Stimulated activated CD8-positive, alpha-beta memory T cell treated with anti-CD3 and anti-CD28 coated beads, Interleukin-12 subunit alpha, Interleukin-12 subunit beta, amount 100 ng/mL, for 24 hours (primary cell): ENCODE results near the gene MEIOB.
"Not testable (repeated sequence)": the region's sequence is repeated elsewhere in the genome, so short reads cannot be mapped to it uniquely, and the experiment has no call there.

ENCODE experiments used
- DNase-seq: peaks from one replicate; pipeline ENCODE4 v3.0.0-alpha.2; 2020; ENCODE audit errors: extremely low read depth

MEIOB gene

DNA sequence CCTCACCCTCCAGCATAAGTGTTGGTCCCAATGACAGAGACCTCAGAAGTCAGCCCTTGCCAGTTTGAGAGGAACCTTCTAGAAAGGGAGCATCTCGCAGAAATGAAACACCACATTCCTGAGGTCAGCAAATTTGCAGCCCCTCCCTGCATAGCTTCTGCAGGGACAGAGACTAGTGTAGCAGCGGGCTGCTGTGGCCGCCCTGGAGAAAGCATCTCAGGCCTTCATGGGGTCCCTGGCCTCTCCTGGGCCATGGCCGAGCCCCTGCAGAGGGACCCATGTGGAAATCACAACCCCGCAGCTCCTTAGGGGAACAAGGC is 34.8 kb upstream of the MEIOB start:
- no peak for DNase-seq

- DNase-seq, result no peak
Measured at GRCh38 chr16:1906055-1906845, 34.3 kb upstream of the MEIOB start.

- DNase-seq, result no peak
Measured at GRCh38 chr16:1903845-1904840, 32.2 kb upstream of the MEIOB start.

DNA sequence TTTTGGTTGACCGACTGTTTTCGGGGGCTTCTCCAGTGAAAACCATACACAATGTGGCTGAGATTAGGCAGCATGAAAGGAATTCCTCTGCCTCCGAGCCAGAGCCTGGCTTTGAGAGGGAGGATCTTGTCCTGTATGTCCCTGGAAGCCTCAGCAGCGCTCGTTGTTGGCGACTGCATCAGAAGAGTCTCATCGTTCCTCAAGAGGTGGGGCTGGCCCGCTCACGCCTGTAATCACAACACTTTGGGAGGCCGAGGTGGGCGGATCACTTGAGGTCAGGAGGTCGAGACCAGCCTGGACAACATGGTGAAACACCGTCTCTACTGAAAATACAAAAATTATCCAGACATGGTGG is 31.2 kb upstream of the MEIOB start:
- no peak for DNase-seq

DNA sequence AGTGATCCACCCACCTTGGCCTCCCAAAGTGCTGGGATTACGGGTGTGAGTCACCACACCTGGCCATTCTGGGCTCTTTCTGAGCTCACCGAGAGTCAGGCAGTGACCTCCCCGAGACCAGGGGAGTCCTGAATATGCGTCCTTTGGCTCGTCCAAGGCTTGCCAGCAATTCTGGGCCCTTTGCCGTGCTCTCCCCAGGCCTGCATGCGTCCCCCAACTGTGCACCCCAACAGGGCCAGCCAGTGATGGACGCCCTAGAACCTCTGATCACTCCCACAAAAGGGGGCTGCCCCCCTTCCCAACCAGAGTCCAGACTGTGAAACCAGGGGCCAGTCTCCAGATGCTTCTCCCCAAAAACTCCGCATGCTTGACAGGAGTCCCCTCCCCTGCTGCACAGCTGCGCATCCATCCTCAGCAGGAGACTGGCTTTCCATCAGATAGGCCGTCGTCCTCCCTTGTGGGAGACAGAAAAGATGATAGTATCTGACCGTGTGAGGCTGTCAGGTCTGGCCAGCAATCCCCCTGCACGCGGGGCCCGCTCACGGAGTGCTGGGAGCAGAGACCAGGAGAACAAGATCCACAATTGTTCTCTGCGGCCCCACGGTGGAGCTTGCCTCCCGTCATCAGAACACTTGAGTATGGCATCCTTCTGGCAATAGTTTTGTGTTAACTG is 30.7 kb upstream of the MEIOB start:
- DNase-seq, result no peak

GRCh38 chr16:1900452-1900774 is 28.4 kb upstream of the MEIOB start:
- no peak for DNase-seq

DNA sequence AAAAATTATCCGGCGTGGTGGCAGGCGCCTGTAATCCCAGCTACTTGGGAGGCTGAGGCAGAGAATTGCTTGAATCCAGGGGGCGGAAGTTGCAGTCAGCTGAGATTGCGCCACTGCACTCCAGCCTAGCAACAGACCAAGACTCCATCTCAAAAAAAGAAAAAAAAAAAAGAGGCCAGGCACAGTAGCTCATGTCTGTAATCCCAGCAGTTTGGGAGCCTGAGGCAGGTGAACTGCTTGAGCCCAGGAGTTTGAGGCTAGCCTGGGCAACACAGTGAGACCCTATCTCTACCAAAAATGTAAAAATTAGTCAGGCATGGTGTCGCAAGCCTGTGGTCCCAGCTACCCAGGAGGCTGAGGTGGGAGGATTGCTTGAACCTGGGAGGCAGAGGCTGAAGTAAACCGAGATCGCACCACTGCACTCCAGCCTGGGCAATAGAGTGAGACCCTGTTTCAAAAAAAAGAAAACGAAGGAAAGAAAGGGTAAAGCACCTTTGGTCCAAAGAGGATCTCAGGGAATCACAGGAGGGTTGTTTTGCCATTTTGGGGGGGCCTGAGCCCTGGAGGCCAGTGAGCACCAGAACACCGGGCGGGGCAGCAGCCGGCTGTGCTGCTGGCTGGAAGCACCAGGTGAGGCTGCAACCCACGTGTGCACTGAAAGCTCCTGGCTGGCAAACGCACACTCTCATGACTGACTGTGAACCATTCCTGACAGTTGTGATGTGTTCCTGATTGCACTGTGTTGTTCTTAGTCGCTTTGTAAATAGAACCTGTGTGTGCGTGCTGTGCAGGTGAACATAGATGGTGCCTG is 27.9 kb upstream of the MEIOB start:
- no peak for DNase-seq

- DNase-seq, result not testable (repeated sequence)
Measured at GRCh38 chr16:1897692-1898091, 25.7 kb upstream of the MEIOB start.

DNA sequence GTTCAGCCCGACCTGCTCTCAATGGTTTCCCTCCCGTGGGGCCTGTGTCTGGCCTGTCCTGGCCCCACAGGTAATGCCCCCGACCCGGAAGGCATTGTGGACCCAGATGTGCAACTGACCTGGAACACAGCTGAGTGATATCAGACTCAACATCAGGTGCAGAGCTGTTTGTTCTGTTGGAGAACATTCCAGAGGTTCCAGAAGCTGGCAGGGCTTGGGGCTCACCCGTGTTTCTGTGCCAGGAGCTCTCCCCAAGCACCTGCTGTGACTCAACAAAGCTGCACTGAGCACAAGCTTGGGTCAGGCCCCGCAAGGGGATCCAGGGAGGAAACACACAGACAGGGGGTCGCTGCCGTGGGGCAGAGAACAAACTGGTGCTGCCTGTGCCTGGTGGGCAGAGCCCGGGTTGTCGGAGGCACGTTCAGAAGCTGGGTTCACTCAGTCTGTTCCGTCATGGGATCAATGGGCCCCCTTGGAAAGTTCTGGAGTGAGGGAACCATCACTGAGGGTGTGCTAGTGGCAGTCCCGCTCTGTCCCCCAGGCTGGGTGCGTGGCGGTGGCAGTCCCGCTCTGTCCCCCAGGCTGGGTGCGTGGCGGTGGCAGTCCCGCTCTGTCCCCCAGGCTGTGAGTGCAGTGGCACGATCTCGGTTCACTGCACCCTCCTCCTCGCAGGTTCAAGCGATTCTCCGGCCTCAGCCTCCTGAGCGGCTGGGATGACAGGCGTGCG is 24.1 kb upstream of the MEIOB start:
- no peak for DNase-seq

GRCh38 chr16:1895068-1895467 is 23.1 kb upstream of the MEIOB start:
- no peak for DNase-seq

- DNase-seq, result no peak
Measured at GRCh38 chr16:1890708-1891050, 18.7 kb upstream of the MEIOB start.

DNA sequence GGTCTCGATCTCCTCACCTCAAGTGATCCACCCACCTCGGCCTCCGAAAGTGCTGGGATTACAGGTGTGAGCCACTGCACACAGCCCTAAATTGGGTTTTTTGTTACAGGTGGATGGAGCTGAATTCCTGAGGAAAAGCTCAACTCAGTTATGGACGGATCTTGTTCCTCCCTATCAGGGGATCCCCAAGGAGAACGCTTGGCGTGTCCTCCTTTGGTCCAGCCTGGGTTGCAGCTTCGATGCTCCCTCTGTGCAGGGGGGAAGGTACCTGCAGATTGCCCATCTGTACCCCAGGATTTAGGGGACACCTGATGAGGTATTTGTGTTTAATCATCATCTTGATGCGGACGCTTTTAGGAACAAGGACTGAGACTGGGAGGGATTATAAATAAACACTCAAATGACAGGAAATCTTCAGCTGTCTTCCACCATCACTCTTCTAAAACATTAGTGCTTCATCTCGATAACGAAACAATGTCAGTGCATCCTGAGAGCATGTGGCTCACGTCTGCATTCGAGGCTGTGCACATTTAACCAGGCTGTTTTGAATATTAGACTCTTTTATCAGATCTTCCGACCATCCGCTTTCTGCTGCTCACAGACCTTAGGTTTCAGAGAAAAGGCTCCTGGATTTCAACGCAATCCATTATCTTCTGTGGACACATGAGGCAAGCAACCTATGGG is 18.2 kb upstream of the MEIOB start:
- DNase-seq, result no peak

DNA sequence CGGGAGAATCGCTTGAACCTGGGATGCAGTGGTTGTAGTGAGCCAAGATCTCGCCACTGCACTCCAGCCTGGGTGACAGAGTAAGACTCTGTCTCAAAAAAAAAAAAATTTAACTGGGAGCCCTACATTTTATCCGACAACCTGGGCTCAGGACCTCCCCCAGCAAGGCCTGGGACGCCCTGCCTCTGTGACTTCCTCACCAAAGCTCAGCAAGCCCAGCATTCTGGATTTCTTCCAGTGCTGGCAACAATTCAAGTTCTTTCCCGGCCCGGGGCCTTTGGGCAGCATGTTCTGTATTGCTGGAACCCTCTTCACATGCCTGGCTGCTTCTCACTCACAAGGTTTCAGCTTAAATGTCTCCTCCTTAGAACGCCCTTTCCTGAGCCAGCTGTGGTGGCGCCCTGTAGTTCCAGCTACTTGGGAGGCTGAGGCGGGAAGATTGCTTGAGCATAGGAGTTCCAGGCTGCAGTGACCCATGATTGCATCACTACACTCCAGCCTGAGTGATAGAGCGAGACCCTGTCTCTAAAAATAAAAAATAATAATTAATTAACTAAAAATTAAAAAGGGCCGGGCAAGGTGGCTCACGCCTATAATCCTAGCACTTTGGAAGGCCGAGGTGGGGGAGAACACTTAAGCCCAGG is 15.9 kb upstream of the MEIOB start:
- DNase-seq, result no peak

GRCh38 chr16:1884889-1885288 is 12.9 kb upstream of the MEIOB start:
- DNase-seq, result no peak

GRCh38 chr16:1884155-1884760 is 12.3 kb upstream of the MEIOB start:
- no peak for DNase-seq

DNA sequence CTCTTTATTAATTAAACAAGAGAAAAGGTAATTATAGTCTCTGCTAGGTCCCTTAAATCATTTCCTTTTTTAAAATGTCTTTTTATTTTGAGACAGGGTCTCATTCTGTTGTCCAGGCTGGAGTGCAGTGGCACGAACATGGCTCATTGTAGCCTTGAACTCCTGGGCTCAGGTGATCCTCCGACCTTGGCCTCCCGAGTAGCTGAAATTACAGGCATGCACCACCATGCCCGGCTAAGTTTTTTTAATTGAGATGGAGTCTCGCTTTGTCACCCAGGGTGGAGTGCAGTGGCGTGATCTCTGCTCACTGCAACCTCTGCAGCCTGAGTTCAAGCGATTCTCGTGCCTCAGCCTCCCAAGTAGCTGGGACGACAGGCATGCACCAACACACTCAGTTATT is 9.2 kb upstream of the MEIOB start:
- not testable (repeated sequence) for DNase-seq

DNA sequence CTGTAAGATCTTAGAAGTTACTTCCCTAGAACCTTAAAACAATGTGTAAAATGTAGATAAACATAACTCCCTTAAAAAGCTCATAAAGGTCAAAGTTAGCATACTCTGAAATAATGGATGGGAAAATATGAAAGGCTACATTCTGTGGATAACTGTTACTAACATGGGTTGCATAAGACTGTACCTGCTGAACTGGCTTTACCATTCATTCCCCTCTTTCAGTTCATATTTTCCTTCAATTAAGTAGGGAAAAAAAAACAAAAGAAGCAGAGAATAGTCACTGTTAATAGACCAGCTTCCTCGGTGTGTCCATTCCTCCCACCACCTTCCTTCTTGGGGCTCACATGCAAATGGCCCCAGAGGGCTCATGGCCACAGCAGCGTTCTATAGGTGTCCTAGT is 7.5 kb upstream of the MEIOB start:
- DNase-seq, result no peak

- no peak for DNase-seq
Measured at GRCh38 chr16:1878256-1878655, 6.3 kb upstream of the MEIOB start.

DNA sequence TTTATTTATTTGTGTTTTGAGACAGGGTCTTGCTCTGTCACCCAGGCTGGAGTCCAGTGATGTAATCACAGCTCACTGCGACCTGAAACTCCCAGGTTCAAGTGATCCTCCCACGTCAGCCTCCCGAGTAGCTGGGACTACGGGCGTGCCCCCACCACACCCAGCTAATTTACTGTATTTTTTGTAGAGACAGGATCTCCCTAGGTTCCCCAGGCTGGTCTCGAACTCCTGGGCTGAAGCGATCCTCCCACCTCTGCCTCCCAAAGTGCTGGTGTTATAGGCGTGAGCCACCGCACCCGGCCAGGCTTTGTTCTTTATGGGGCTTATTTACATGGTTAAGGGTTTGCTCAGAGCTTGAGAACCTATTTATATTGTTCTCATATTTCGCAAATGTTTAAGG is 5.8 kb upstream of the MEIOB start:
- DNase-seq, result no peak

GRCh38 chr16:1877089-1877488 is 5.1 kb upstream of the MEIOB start:
- no peak for DNase-seq
